Measurements from ENCODE around the gene SBNO2. TPM values are rescaled to one million over a fixed set of nuclear protein-coding genes. Genes with fewer than 3 reads are reported as not detected.
"Not testable (repeated sequence)": the region's sequence is repeated elsewhere in the genome, so short reads cannot be mapped to it uniquely, and the experiment has no call there.

The SBNO2 gene
- total and polyA plus RNA-seq, 2 donors (not counting 1 experiment from before 2014, with no cell fraction given) = 42.8 to 83.3 TPM

DNA sequence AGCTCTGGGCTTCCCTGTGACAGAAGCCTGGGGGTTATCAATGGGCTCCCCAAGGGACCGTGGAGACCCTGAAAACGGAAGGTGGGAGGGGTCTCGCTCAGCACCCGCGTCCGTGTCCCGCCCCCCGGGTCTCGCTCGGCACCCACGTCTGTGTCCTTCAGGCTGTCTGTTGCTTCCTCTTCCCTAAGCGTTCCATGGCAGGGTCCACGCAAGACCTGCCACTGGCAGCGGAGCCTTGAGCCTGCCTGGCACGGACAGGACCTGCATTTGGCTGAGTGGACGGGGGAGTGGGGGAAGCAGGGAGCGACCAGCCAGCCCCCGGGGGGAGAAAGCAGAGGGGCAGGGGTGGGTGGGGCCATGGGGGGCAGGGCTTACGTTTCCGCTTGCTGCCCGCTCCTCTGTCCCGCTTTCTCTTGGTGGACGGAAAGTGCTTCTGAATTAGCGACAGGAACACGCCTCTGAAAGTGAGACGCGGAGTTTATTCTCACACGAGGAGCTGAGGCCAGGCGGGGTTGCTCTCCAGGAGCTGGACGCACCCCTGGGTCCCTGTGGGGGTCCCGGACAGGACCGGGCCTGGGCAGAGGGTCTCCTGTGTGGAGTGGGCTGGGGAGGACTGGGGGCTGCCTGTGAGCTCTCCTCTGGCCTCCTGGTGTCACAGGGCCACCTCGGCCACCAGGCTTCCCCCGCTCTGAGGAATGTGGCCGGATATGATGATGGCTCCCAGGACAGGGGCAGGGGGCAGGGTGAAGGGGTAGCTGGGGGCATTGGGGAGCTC lies 58.2 kb downstream of the SBNO2 start:
- H3K9ac ChIP-seq (ENCODE audit: low read length) = no peak overlapping the region
- WGBS (ENCODE audit: insufficient coverage) = 93% methylated on average over 33 of the region's 35 CpGs
- no peaks in the 10 kb centered on the region for H3K9me3 ChIP-seq (ENCODE audit: control extremely low read depth in 1 of 3, control insufficient read depth in 2 of 3, insufficient read depth in 1 of 3, low read length in 2 of 3)
- CTCF ChIA-PET = no interaction called here
- Mint-ChIP-seq H3K27ac (no peak overlapping the region), H3K9me3 (ENCODE audit: insufficient read depth) (no peaks in the 10 kb centered on the region), H3K27me3 (no peaks in the 10 kb centered on the region), H3K4me1 (peaks cover 5% of the 10 kb centered on the region), H3K4me3 (no peak overlapping the region)
- H3K4me3 ChIP-seq (ENCODE audit: control extremely low read depth in 1 of 5, extremely low read depth in 1 of 5, insufficient read depth in 1 of 5, low read depth in 2 of 5, low read length in 4 of 5) = no peak overlapping the region
- H3K27ac ChIP-seq (ENCODE audit: low read length in 2 of 2) = no peak overlapping the region
- H3K27me3 ChIP-seq (replicated peaks in 1 of 4; ENCODE audit: control extremely low read depth in 1 of 4, control insufficient read depth in 3 of 4, insufficient read depth in 4 of 4, low read length in 3 of 4) = no peaks in the 10 kb centered on the region
- ATAC-seq (ENCODE audit: low read depth) (no peak), DNase-seq (no peak)
- H2AFZ ChIP-seq (ENCODE audit: insufficient read depth, low read depth, low read length, poor library complexity, severe bottlenecking) = no peak overlapping the region
- POLR2A ChIA-PET = interaction anchor here (0.6 kb wide), 1 partner anchor 153 kb away, joined by 3 read pairs; the partner anchor contains the start of gene CIRBP
- H3K4me2 ChIP-seq (replicated peaks; ENCODE audit: low read depth, low read length, poor library complexity, severe bottlenecking) = no peak overlapping the region
- H3K4me1 ChIP-seq (ENCODE audit: control insufficient read depth in 2 of 2, insufficient read depth in 2 of 2, low read length in 2 of 2) = peaks cover 6 to 12% of the 10 kb centered on the region in 2 donors
- intact Hi-C loops (cut with micrococcal nuclease) = no loop called here
- TF ChIP-seq CTCF (IDR thresholded peaks at IDR 0.05) (no peak), EZH2 (IDR thresholded peaks at IDR 0.05; ENCODE audit: borderline replicate concordance, insufficient read depth, low read depth, low read length, poor library complexity, severe bottlenecking) (no peak)
- peaks cover 19% of the 10 kb centered on the region for H3K79me2 ChIP-seq (ENCODE audit: control insufficient read depth, insufficient read depth, low read length)
- peaks cover 0 to 47% of the 10 kb centered on the region in 2 experiments for H3K36me3 ChIP-seq (replicated peaks in 1 of 2; ENCODE audit: control extremely low read depth in 1 of 2, control insufficient read depth in 1 of 2, extremely low read depth in 1 of 2, insufficient read depth in 2 of 2, low read length in 1 of 2)
- peaks cover 32% of the 10 kb centered on the region for H4K20me1 ChIP-seq (ENCODE audit: control insufficient read depth, insufficient read depth, low read length, poor library complexity, severe bottlenecking)

GRCh38 chr19:1114728-1115127 lies 59.3 kb downstream of the SBNO2 start:
- CTCF ChIA-PET = interaction anchor here (0.8 to 2.1 kb wide), 3 partner anchors 27 to 176 kb away, joined by 3 to 4 read pairs (median 4); no protein-coding TSS in a partner anchor
- H3K4me1 Mint-ChIP-seq; POLR2A ChIA-PET; H3K4me3 Mint-ChIP-seq; H3K27me3 Mint-ChIP-seq; DNase-seq; H3K9me3 ChIP-seq (ENCODE audit: control extremely low read depth in 1 of 3, control insufficient read depth in 2 of 3, insufficient read depth in 1 of 3, low read length in 2 of 3); H3K27me3 ChIP-seq (replicated peaks in 1 of 4; ENCODE audit: control extremely low read depth in 1 of 4, control insufficient read depth in 3 of 4, insufficient read depth in 4 of 4, low read length in 3 of 4); H3K9ac ChIP-seq (ENCODE audit: low read length); ATAC-seq (ENCODE audit: low read depth); H2AFZ ChIP-seq (ENCODE audit: insufficient read depth, low read depth, low read length, poor library complexity, severe bottlenecking); H3K4me2 ChIP-seq (replicated peaks; ENCODE audit: low read depth, low read length, poor library complexity, severe bottlenecking); H3K27ac ChIP-seq (ENCODE audit: low read length in 2 of 2); H3K4me3 ChIP-seq (ENCODE audit: control extremely low read depth in 1 of 5, extremely low read depth in 1 of 5, insufficient read depth in 1 of 5, low read depth in 2 of 5, low read length in 4 of 5); H3K27ac Mint-ChIP-seq; H3K9me3 Mint-ChIP-seq (ENCODE audit: insufficient read depth): not testable (repeated sequence)
- 100% methylated on average over 4 of the region's 9 CpGs for WGBS (ENCODE audit: insufficient coverage)
- Histone ChIP-seq H4K20me1 (ENCODE audit: control insufficient read depth, insufficient read depth, low read length, poor library complexity, severe bottlenecking) (peaks cover 32% of the 10 kb centered on the region), H3K79me2 (ENCODE audit: control insufficient read depth, insufficient read depth, low read length) (peaks cover 19% of the 10 kb centered on the region), H3K4me1 (ENCODE audit: control insufficient read depth in 2 of 2, insufficient read depth in 2 of 2, low read length in 2 of 2) (peaks cover 6 to 12% of the 10 kb centered on the region in 2 donors), H3K36me3 (replicated peaks in 1 of 2; ENCODE audit: control extremely low read depth in 1 of 2, control insufficient read depth in 1 of 2, extremely low read depth in 1 of 2, insufficient read depth in 2 of 2, low read length in 1 of 2) (peaks cover 0 to 54% of the 10 kb centered on the region in 2 experiments)
- intact Hi-C loops (cut with micrococcal nuclease) = loop anchor here (5.0 kb wide), 1 partner anchor 78 kb away; no protein-coding TSS in a partner anchor
